OCI-LY1 (cell line): Measurements from ENCODE around the gene ZNF804B.

ENCODE experiments used
- H2AFZ ChIP-seq: fragments of 200-600 bp; sonication (generic), shearing (Covaris generic); 2 replicates; pipeline ENCODE4 v1.6.0; 2014; ENCODE audit warnings: antibody characterized with exemption, mild to moderate bottlenecking, low read length
- H3F3A ChIP-seq: fragments of 200-600 bp; sonication (generic), shearing (Covaris generic); 2 replicates; pipeline ENCODE4 v1.6.0; 2014; ENCODE audit warnings: mild to moderate bottlenecking, antibody characterized with exemption, low read length, moderate library complexity; ENCODE audit not compliant: insufficient read depth
- H3K27ac ChIP-seq: fragments of 200-600 bp; sonication (generic); 2 replicates; pipeline ENCODE4 v1.5.1; 2014; ENCODE audit warnings: low read length, mixed run types, mild to moderate bottlenecking, low read depth; ENCODE audit not compliant: poor library complexity, severe bottlenecking
- H3K27me3 ChIP-seq: fragments of 200-600 bp; sonication (generic); 2 replicates; pipeline ENCODE4 v1.6.0; 2014; ENCODE audit warnings: antibody characterized with exemption, mild to moderate bottlenecking, low read length, moderate library complexity; ENCODE audit not compliant: insufficient read depth
- H3K36me3 ChIP-seq: fragments of 200-600 bp; sonication (generic); 2 replicates; pipeline ENCODE4 v1.6.1; 2014; ENCODE audit warnings: mild to moderate bottlenecking, antibody characterized with exemption, low read length, moderate library complexity, mixed read lengths; ENCODE audit not compliant: insufficient read depth
- H3K4me1 ChIP-seq: fragments of 200-600 bp; sonication (generic); 2 replicates; pipeline ENCODE4 v1.5.1; 2014; ENCODE audit warnings: mild to moderate bottlenecking, low read length, moderate library complexity; ENCODE audit not compliant: insufficient read depth, severe bottlenecking
- H3K4me2 ChIP-seq: fragments of 200-600 bp; sonication (generic), shearing (Covaris generic); 2 replicates; pipeline ENCODE4 v1.6.1; 2014; ENCODE audit warnings: low read length
- H3K4me3 ChIP-seq: fragments of 200-600 bp; sonication (generic); 2 replicates; pipeline ENCODE4 v1.5.1; 2014; ENCODE audit warnings: low read length, low read depth, mild to moderate bottlenecking, mixed read lengths; ENCODE audit not compliant: poor library complexity, severe bottlenecking
- H3K79me2 ChIP-seq: fragments of 200-600 bp; shearing (Covaris generic); 2 replicates; pipeline ENCODE4 v1.6.1; 2016; ENCODE audit warnings: mixed run types, low read length, mixed read lengths; ENCODE audit not compliant: insufficient read depth
- H3K9ac ChIP-seq: fragments of 200-600 bp; sonication (generic), shearing (Covaris generic); 2 replicates; pipeline ENCODE4 v1.6.1; 2014; ENCODE audit warnings: mild to moderate bottlenecking, low read length, mixed read lengths
- H3K9me2 ChIP-seq: fragments of 200-600 bp; sonication (generic), shearing (Covaris generic); 2 replicates; pipeline ENCODE4 v1.6.1; 2014; ENCODE audit warnings: low read depth, mild to moderate bottlenecking, low read length, mixed read lengths
- H3K9me3 ChIP-seq: fragments of 200-600 bp; shearing (Covaris generic); 2 replicates; pipeline ENCODE4 v1.6.1; 2014; ENCODE audit warnings: low read length, mixed read lengths
- H4K20me1 ChIP-seq: fragments of 200-600 bp; sonication (generic), shearing (Covaris generic); 2 replicates; pipeline ENCODE4 v1.6.0; 2016; ENCODE audit warnings: mild to moderate bottlenecking, low read length; ENCODE audit not compliant: insufficient read depth
- CTCF ChIP-seq: fragments of 200-600 bp; sonication (generic), shearing (Covaris generic); IDR thresholded peaks from 2 replicates; pipeline ENCODE4 v1.5.1; 2017; ENCODE audit warnings: mild to moderate bottlenecking, antibody characterized with exemption, low read length, moderate library complexity, mixed read lengths
- EZH2 ChIP-seq: fragments of 200-600 bp; sonication (generic), shearing (Covaris generic); IDR thresholded peaks from 2 replicates; pipeline ENCODE4 v1.8.0; 2017; ENCODE audit warnings: borderline replicate concordance, mixed run types, mild to moderate bottlenecking, antibody characterized with exemption, low read length, moderate library complexity, mixed read lengths

Gene ZNF804B

GRCh38 chr7:88759230-88760135 is at the start of gene ZNF804B:
ZNF804B (plus strand) TSS chr7:88759700; CDS start chr7:88759977, 277 bp downstream.
- Histone ChIP-seq H3K4me2 (no peak within 1 kb of the TSS), H3K4me1 (no peaks in the 10 kb centered on the region), H3K9me3 (no peaks in the 10 kb centered on the region), H3K27ac (no peak within 1 kb of the TSS), H3K36me3 (no peaks in the 10 kb centered on the region), H3F3A (no peaks in the 10 kb centered on the region), H2AFZ (no peak within 1 kb of the TSS), H3K9me2 (no peaks in the 10 kb centered on the region), H3K4me3 (no peak within 1 kb of the TSS), H4K20me1 (no peaks in the 10 kb centered on the region), H3K9ac (no peak within 1 kb of the TSS), H3K79me2 (no peaks in the 10 kb centered on the region), H3K27me3 (no peaks in the 10 kb centered on the region)
- TF ChIP-seq EZH2 (no peak), CTCF (no peak)

- Histone ChIP-seq H3K4me1 (no peaks in the 10 kb centered on the region), H3K9ac (no peak overlapping the region), H3K4me2 (no peak overlapping the region), H3F3A (no peaks in the 10 kb centered on the region), H3K27ac (no peak overlapping the region), H3K4me3 (no peak overlapping the region), H3K9me3 (no peaks in the 10 kb centered on the region), H2AFZ (no peak overlapping the region), H3K79me2 (no peaks in the 10 kb centered on the region), H3K36me3 (no peaks in the 10 kb centered on the region), H4K20me1 (no peaks in the 10 kb centered on the region), H3K27me3 (no peaks in the 10 kb centered on the region), H3K9me2 (no peaks in the 10 kb centered on the region)
- TF ChIP-seq EZH2 (no peak), CTCF (no peak)
Observed at GRCh38 chr7:88735920-88736319, 23.6 kb upstream of the ZNF804B start.

DNA sequence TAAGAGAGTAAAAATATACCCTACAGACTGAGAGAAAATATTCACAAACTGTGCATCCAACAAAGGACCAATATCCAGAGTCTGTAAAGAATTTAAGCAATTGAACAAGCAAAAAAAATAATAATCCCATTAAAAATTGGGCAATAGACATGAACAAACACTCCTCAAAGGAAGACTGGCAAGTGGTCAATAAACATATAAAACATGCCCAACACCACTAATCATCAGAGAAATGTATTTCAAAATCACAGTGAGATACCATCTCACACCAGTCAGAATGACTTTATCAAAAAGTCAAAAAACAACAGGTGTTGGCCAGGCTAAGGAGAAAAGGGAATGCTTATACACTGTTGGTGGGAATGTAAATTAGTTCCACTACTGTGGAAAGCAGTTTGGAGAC is 21.9 kb upstream of the ZNF804B start:
- no peak overlapping the region for H3K9ac ChIP-seq
- no peaks in the 10 kb centered on the region for H4K20me1 ChIP-seq
- H3K36me3 ChIP-seq: no peaks in the 10 kb centered on the region
- H3K27me3 ChIP-seq: no peaks in the 10 kb centered on the region
- TF ChIP-seq EZH2 (no peak), CTCF (no peak)
- no peaks in the 10 kb centered on the region for H3K9me3 ChIP-seq
- no peaks in the 10 kb centered on the region for H3K9me2 ChIP-seq
- H3K4me2 ChIP-seq: no peak overlapping the region
- H3K4me1 ChIP-seq: no peaks in the 10 kb centered on the region
- H3K27ac ChIP-seq: no peak overlapping the region
- H2AFZ ChIP-seq: no peak overlapping the region
- H3F3A ChIP-seq: no peaks in the 10 kb centered on the region
- no peak overlapping the region for H3K4me3 ChIP-seq
- no peaks in the 10 kb centered on the region for H3K79me2 ChIP-seq
